Ectodermal cell (in vitro differentiated cells): ENCODE measurements around the gene PBX4.
A peak's percentile ranks its signal among the peaks of the same experiment; 100 is the strongest.

ENCODE experiments used
- H3K27ac ChIP-seq: 2 replicates; pipeline ENCODE4 v1.7.0; 2013; ENCODE audit warnings: mild to moderate bottlenecking, low read depth, low read length; ENCODE audit not compliant: insufficient read depth, poor library complexity, severe bottlenecking
- H3K27me3 ChIP-seq: 2 replicates; pipeline ENCODE4 v1.7.0; 2013; ENCODE audit warnings: mild to moderate bottlenecking, low read length; ENCODE audit not compliant: insufficient read depth, control insufficient read depth, poor library complexity, severe bottlenecking
- H3K36me3 ChIP-seq: one replicate; pipeline ENCODE4 v1.7.0; 2013; ENCODE audit warnings: low read length; ENCODE audit not compliant: control insufficient read depth, insufficient read depth
- H3K4me1 ChIP-seq: one replicate; pipeline ENCODE4 v1.7.0; 2013; ENCODE audit warnings: low read length; ENCODE audit not compliant: control insufficient read depth, insufficient read depth
- H3K4me3 ChIP-seq: 2 replicates; pipeline ENCODE4 v1.7.0; 2013; ENCODE audit warnings: low read depth, low read length, control low read depth; ENCODE audit not compliant: insufficient read depth
- H3K9me3 ChIP-seq: 2 replicates; pipeline ENCODE4 v1.7.0; 2013; ENCODE audit warnings: mild to moderate bottlenecking, low read length, moderate library complexity; ENCODE audit not compliant: control insufficient read depth
- WGBS, 2 experiments: methylation state at CpG; one replicate each; pipeline ENCODE4 v1.1.7; 2013; ENCODE audit warnings: missing lambda C conversion rate in 2 of 2; 5-methylcytosine and 5-hydroxymethylcytosine counted together

PBX4 gene

DNA sequence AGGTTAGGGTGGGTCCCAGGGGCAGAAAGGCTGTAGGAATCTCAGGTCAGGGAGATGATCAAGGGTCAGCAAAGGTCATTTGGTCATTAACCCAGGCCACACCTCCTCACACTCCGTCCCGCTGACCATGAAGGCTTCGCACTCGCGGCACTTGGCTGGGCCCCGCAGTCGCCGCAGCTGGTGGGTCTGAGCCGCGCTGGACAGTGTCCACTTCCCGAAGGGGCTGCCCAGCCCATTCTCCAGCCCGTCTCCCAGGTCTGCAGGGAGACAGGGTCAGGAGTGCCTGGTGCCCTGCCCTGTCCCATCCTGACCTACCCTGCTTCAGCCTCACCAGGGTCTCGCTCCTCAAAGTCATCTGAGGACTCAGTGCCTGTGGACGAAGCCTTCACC is 16.8 kb upstream of the PBX4 start:
- H3K4me3 ChIP-seq, result no peak overlapping the region
- H3K9me3 ChIP-seq, result no peaks in the 10 kb centered on the region
- no peaks in the 10 kb centered on the region for H3K27me3 ChIP-seq
- H3K27ac ChIP-seq, result no peak overlapping the region
- WGBS, 2 experiments, result 93% methylated on average over 14 of the region's 14 CpGs
- H3K4me1 ChIP-seq, result no peaks in the 10 kb centered on the region
- H3K36me3 ChIP-seq, result no peaks in the 10 kb centered on the region

DNA sequence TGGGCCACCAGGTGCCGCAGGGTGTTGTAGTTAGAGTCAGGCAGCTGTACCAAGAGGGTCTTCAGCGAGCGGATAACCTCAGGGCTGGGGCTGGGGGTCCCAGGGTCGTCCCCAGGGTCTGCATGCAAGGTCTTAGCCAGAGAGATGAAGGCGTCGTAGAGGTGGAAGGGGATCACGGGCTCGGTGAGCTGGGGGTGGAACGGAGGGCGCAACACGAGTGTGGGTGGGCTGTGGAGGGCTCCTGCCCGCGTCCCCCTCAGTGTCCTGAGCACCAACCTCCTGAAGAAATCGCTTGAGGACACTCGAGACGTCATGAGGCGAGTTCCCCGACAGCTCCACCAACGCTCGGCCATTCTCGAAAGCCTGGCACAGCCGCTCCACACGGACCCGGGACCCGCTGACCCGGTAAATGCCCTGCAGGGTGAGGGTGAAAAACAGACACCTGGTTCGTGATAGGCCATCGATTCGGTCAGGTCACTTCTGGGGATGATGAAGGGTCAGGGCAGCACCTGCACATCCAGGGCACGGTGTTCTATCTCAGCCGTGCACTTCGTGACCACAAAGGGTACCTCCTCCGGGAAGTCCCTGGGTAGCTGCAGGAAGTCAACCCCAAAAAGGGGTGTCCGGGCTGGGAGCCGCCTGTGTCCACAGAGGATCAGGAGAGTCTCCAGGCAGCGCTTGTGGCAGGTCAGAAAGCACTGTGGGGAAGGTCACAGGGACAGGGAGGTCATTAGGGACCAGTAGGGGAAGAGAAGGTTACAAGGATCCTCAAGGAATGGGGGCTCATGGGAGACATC is 16.2 kb upstream of the PBX4 start:
- H3K4me3 ChIP-seq, result no peak overlapping the region

DNA sequence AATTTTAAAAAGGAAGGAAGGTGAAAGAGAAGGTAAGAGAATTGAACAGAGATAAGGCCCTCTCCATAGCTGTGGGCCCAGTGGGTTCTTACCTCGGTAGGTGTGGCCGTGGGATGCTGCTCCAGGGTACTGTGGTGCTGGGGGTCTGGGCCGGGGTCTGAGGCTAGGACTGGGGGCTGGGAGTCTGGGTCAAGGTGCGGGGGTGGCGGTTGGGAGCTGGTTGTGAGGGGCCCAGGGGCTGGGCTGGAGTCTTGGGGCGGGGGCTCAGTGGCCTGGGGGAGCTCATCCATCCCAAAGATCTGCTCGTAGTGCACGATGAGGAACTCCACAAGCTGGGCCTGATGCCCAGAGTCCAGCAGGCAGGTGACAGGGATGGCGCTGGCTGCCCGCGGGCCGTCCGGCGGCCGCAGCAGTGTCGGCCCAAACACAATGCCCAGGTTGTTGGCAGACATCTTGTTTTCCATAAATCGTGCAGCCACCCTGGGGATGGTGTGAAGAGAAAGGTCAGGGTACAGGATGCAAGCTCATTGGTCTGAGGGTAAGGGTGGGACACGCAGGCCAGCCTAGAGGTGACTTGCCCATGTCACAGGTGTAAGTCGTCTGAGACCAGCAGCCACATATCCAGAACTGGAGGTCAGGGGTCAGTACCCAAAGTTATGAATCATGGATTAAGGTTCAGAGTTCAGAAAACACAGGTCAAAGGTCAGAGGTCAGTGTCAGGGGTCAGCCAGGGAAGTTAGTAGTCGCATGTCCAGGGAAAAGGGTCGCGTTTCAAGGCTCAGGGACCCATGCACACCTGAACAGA is 15.4 kb upstream of the PBX4 start:
- Histone ChIP-seq H3K4me3 (no peak overlapping the region), H3K27ac (no peak overlapping the region), H3K9me3 (no peaks in the 10 kb centered on the region), H3K36me3 (no peaks in the 10 kb centered on the region), H3K4me1 (no peaks in the 10 kb centered on the region), H3K27me3 (no peaks in the 10 kb centered on the region)
- WGBS, 2 experiments, result 94 to 95% methylated on average over 22 of the region's 22 CpGs

More for the DNA sequence above, 16.2 kb upstream of the PBX4 start:
- WGBS, 2 experiments, result 95 to 96% methylated on average over 36 of the region's 36 CpGs
- H3K36me3 ChIP-seq, result no peaks in the 10 kb centered on the region
- H3K27me3 ChIP-seq, result no peaks in the 10 kb centered on the region
- H3K9me3 ChIP-seq, result no peaks in the 10 kb centered on the region
- H3K27ac ChIP-seq, result no peak overlapping the region
- no peaks in the 10 kb centered on the region for H3K4me1 ChIP-seq

DNA sequence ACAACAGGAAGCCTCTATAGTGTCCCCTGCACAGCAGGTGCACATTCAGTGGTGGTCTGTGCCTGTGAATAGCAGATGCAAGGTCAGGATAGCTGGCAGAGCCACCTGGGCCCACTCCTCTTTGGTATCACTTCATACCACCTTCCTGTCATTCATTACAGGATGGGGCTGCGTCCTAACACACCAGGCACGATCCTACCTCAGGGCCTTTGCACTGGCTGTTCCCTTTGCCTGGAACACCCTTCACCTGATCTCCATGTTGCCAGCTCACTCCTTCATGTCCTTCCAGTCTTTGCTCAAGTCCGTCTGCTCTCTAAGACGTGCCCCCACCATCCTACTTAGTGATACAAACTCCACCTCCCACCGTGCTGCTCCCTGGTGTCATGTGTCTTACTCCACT is 14.2 kb upstream of the PBX4 start:
- no peaks in the 10 kb centered on the region for H3K27me3 ChIP-seq
- H3K4me3 ChIP-seq, result no peak overlapping the region
- WGBS, 2 experiments, result 85 to 89% methylated on average over 5 of the region's 5 CpGs
- no peak overlapping the region for H3K27ac ChIP-seq
- H3K36me3 ChIP-seq, result no peaks in the 10 kb centered on the region
- no peaks in the 10 kb centered on the region for H3K4me1 ChIP-seq
- H3K9me3 ChIP-seq, result no peaks in the 10 kb centered on the region

DNA sequence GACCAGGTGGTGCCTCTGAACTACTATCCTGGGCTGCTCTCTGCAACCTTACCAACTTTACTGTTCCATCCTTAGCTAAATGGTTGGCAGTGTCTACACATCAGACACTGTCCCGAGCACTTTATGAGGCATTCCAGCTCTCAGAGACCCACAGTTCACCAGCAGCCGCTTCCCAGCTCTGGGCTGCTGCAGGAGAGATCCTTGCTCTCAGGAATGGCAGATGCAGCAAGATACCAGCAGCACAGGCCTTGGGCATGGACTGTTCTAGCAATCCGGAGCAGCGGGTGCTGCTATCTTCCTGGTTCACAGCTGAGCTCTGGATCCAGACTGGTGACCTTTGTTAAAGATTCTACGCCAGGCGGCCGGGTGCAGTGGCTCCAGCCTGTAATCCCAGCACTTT is 12.9 kb upstream of the PBX4 start:
- H3K36me3 ChIP-seq, result no peaks in the 10 kb centered on the region
- 92 to 95% methylated on average over 7 of the region's 7 CpGs for WGBS, 2 experiments
- H3K4me1 ChIP-seq, result peaks cover 9% of the 10 kb centered on the region
- no peak overlapping the region for H3K27ac ChIP-seq
- no peaks in the 10 kb centered on the region for H3K9me3 ChIP-seq
- no peak overlapping the region for H3K4me3 ChIP-seq
- no peaks in the 10 kb centered on the region for H3K27me3 ChIP-seq

DNA sequence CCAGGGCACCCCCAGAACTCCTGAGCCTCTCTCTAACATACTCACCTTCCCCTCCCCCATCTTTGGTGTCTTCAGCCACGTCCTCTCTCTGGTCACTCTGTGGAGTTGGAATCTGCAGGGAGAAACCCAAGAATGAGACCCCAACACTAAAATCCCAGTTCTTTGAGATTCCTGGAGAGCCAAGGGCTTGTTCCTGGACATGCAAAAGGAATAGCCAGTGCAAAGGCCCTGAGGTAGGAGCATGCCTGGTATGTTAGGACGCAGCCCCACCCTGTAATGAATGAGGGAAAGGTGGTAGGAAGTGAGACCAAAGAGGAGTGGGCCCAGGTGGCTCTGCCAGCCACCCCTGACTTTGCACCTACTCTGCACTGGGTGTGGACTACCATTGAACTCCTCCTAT is 11.9 kb upstream of the PBX4 start:
- Histone ChIP-seq H3K36me3 (no peaks in the 10 kb centered on the region), H3K9me3 (no peaks in the 10 kb centered on the region), H3K27ac (no peak overlapping the region), H3K27me3 (no peaks in the 10 kb centered on the region), H3K4me3 (no peak overlapping the region), H3K4me1 (peaks cover 12% of the 10 kb centered on the region)
- WGBS, 2 experiments, result 92 to 96% methylated on average over 2 of the region's 2 CpGs

DNA sequence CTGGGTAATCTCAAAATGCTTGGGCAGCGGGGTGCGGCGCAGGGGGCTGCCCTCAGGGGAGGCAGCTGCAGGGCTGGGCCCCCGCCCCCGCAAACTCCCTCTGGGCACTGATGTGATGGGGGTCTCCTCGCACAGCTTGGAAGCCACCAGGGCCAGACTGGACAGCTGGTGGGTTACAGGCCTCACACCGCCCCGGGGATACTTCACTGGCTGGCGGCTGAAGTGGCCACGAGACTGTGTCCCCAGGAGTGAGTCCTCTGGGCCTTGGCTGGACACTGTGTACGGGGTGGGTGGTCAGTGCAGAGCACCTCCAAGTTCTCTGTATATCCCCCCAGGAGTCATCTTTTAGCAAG is 11.6 kb upstream of the PBX4 start:
- Histone ChIP-seq H3K36me3 (no peaks in the 10 kb centered on the region), H3K27ac (no peak overlapping the region), H3K9me3 (no peaks in the 10 kb centered on the region), H3K4me3 (no peak overlapping the region), H3K4me1 (peaks cover 12% of the 10 kb centered on the region), H3K27me3 (no peaks in the 10 kb centered on the region)
- 96 to 98% methylated on average over 11 of the region's 11 CpGs for WGBS, 2 experiments

- Histone ChIP-seq H3K4me1 (peaks cover 12% of the 10 kb centered on the region), H3K4me3 (peak overlapping the region; percentile 73), H3K36me3 (peaks cover 11% of the 10 kb centered on the region), H3K27ac (peak overlapping the region; percentile 20), H3K9me3 (no peaks in the 10 kb centered on the region), H3K27me3 (no peaks in the 10 kb centered on the region)
- WGBS, 2 experiments, result 8% methylated on average over 51 of the region's 51 CpGs
Observed at GRCh38 chr19:19628501-19629134, 10.1 kb upstream of the PBX4 start.

GRCh38 chr19:19627621-19628500 is 9.4 kb upstream of the PBX4 start, which contains the start of gene LPAR2:
Gene LPAR2 (minus strand): TSS chr19:19628220. CDS start chr19:19627275, 945 bp downstream.
- Histone ChIP-seq H3K27ac (peak within 1 kb of the TSS; percentile 20), H3K4me1 (peaks cover 12% of the 10 kb centered on the region), H3K9me3 (no peaks in the 10 kb centered on the region), H3K36me3 (peaks cover 16% of the 10 kb centered on the region), H3K27me3 (no peaks in the 10 kb centered on the region), H3K4me3 (peak within 1 kb of the TSS; percentile 73)
- WGBS, 2 experiments, result 0 to 1% methylated on average over 87 of the region's 87 CpGs
